Measurements from ENCODE around the gene FOXN3.

DNA sequence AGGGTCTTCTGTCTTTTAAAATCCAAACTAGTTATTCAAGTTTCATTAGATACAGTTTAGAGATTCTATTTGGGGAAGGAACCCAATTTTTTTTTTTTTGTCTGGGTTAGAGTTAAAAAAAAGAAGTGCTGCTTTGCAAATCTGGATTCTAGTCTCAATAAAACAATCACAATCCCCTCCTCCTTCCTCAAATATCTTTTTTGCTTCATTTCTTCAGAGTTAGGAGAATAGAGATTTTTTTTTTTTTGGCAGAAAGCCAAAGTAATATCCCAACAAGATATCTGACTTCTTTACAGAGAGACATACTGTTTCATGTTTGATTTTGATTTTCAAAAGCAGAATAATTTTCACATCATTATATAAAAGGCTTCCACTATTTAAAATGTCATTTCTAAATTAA, 201.9 kb downstream of the FOXN3 start:
- TF ChIP-seq, protein P1, sequence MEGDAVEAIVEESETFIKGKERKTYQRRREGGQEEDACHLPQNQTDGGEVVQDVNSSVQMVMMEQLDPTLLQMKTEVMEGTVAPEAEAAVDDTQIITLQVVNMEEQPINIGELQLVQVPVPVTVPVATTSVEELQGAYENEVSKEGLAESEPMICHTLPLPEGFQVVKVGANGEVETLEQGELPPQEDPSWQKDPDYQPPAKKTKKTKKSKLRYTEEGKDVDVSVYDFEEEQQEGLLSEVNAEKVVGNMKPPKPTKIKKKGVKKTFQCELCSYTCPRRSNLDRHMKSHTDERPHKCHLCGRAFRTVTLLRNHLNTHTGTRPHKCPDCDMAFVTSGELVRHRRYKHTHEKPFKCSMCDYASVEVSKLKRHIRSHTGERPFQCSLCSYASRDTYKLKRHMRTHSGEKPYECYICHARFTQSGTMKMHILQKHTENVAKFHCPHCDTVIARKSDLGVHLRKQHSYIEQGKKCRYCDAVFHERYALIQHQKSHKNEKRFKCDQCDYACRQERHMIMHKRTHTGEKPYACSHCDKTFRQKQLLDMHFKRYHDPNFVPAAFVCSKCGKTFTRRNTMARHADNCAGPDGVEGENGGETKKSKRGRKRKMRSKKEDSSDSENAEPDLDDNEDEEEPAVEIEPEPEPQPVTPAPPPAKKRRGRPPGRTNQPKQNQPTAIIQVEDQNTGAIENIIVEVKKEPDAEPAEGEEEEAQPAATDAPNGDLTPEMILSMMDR (IDR thresholded peaks at IDR 0.05), result no peak
- no peak for TF ChIP-seq POLR2A (IDR thresholded peaks at IDR 0.05)
